Large intestine (tissue), 3 donors: ENCODE results near the gene MED10. TPM values are rescaled to one million over a fixed set of nuclear protein-coding genes. Genes with fewer than 3 reads are reported as not detected.
A peak's percentile ranks its signal among the peaks of the same experiment; 100 is the strongest.
"Not testable (repeated sequence)": the region's sequence is repeated elsewhere in the genome, so short reads cannot be mapped to it uniquely, and the experiment has no call there.

ENCODE experiments used
- DNase-seq, 2 donors: peaks; one replicate each; pipeline versions ENCODE4 v3.0.0 to v3.0.0-alpha.2; 2013
- H3K27ac ChIP-seq: one replicate; pipeline ENCODE4 v1.5.1; 2013; ENCODE audit warnings: low read length
- H3K27me3 ChIP-seq: 2 replicates; pipeline ENCODE4 v1.6.1; 2013; ENCODE audit warnings: low read length; ENCODE audit not compliant: control insufficient read depth, insufficient read depth
- H3K36me3 ChIP-seq: 2 replicates; pipeline ENCODE4 v1.6.1; 2013; ENCODE audit warnings: low read length; ENCODE audit not compliant: control insufficient read depth, insufficient read depth
- H3K4me1 ChIP-seq: one replicate; pipeline ENCODE4 v1.6.1; 2013; ENCODE audit warnings: low read length; ENCODE audit not compliant: control insufficient read depth, insufficient read depth
- H3K4me3 ChIP-seq: one replicate; pipeline ENCODE4 v1.5.1; 2013; ENCODE audit warnings: low read length
- H3K9me3 ChIP-seq: one replicate; pipeline ENCODE4 v1.6.1; 2013; ENCODE audit warnings: mild to moderate bottlenecking, low read depth, low read length, moderate library complexity; ENCODE audit not compliant: control insufficient read depth
- WGBS: methylation state at CpG from one replicate; pipeline ENCODE4 v1.1.5; 2013; ENCODE audit warnings: low lambda C conversion rate; ENCODE audit not compliant: insufficient coverage; 5-methylcytosine and 5-hydroxymethylcytosine counted together
- polyA plus RNA-seq: library from polyadenylated mRNA; unstranded; fragments of 120-200 nt; gene quantifications from one replicate; pipeline ENCODE4 v1.2.1, GENCODE V29; 2013

MED10 gene
- polyA plus RNA-seq, 1 donor, result 42.4 TPM

DNA sequence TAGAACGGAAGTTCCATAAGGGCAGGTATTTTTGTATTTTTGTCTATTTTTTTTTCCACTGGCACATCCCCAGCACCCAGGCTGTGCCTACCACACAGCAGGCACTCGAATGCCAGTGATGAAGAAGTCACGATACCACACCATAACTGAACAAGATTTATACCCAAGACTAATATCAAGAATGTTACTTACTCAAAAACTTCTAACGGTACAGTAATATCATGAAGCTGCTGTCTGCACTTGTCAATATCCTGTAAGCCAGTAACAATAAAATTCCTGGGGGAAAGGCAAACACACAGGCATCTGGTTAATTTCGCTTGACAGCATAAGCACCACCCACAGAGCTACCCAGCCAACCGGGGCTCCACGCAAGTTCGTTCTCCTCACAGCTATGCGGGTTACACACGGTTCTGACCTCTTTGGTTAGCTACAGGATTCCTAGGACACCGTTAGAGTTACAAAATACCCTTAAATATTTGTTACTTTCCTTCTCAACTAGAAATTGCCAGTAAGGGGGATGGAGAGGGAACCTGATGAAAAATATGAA lies 1.3 kb downstream of the MED10 start:
- Histone ChIP-seq H3K27ac (no peak overlapping the region), H3K36me3 (peaks cover 39% of the 10 kb centered on the region), H3K4me3 (peak overlapping the region; percentile 96), H3K9me3 (no peaks in the 10 kb centered on the region), H3K4me1 (peaks cover 9% of the 10 kb centered on the region), H3K27me3 (no peaks in the 10 kb centered on the region)
- no peak for DNase-seq
- 82% methylated on average over 3 of the region's 11 CpGs for WGBS

DNA sequence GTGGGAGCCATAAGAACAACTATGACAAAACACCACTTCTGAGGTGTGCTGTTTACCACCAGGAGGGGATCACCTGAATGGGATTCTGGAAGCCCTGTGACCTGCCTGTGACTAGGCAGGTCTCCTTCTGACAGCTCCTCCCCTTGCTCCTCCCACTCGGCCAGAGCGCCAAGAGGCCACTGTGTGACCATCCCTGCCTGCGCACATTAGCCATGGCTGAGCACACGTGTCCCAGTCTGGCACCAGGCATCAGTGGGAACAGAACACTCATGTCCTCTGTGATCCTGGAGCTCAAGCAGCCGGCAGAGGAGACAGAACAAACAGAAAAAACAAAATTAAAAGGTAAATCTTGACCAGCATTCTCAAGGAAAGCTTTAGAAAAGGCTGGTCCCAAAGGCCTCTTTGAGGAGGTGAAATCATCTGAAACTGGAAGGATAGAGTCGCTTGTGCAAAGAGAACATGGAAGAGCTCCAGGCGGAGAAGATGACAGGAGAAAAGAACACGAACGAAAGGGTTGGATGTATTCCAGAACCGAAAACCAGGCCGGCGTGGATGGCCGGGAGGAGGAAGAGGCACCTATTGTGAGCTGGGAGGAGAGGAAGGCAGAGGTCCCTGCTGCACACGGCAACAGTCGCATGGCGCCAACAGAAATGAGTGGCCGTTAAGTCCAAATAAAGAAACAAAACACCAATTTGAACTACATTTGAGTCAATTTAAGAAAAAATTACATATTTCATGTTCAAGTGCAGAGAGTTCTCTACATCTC lies 5.1 kb downstream of the MED10 start:
- peaks cover 70% of the 10 kb centered on the region for H3K36me3 ChIP-seq
- H3K27ac ChIP-seq, result no peak overlapping the region
- WGBS, result 92% methylated on average over 5 of the region's 17 CpGs
- H3K4me3 ChIP-seq, result no peak overlapping the region
- peaks cover 9% of the 10 kb centered on the region for H3K4me1 ChIP-seq
- H3K27me3 ChIP-seq, result no peaks in the 10 kb centered on the region
- DNase-seq, result no peak
- H3K9me3 ChIP-seq, result no peaks in the 10 kb centered on the region

DNA sequence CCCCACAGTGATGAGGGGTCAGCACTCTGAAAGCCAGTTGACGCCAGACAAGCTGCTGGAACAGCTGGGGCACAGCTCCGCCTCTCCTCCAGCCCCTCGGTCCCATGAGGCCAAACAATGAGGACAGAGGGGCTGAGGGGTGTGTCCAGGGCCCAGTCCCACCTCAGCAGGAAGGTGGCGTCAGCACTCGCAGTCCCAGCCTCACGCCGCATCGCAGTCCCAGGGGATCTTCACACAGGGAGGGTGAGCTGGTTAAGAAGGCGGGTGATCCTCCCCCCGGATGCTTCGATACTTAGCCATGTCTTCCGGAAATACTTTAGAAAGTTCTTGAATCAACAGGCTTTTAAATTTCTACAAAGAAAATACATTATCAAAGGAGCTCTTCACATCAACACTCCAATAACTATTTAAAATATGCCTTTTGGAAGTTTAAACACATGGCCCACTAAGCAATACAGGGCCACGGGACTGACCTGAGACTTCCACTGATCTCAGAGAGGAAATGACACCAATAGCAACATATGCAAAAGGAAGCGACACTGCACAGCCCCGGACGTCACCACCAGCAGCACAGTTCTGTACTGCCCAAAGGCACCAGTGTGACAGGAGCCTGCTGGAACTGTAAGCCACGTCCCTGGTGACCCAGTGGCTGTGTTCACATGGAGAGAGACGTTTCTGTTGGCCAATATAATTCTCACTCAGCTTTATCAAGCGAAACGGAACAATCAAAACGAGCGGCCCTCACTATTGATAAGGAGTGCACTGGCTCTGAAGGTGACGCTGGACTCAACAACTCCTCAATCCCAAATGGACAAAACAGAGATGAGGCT lies 5.9 kb downstream of the MED10 start:
- Histone ChIP-seq H3K9me3 (no peaks in the 10 kb centered on the region), H3K4me3 (no peak overlapping the region), H3K27ac (no peak overlapping the region), H3K36me3 (peaks cover 71% of the 10 kb centered on the region), H3K4me1 (peaks cover 8% of the 10 kb centered on the region), H3K27me3 (no peaks in the 10 kb centered on the region)
- no peak for DNase-seq
- 90% methylated on average over 2 of the region's 23 CpGs for WGBS

DNA sequence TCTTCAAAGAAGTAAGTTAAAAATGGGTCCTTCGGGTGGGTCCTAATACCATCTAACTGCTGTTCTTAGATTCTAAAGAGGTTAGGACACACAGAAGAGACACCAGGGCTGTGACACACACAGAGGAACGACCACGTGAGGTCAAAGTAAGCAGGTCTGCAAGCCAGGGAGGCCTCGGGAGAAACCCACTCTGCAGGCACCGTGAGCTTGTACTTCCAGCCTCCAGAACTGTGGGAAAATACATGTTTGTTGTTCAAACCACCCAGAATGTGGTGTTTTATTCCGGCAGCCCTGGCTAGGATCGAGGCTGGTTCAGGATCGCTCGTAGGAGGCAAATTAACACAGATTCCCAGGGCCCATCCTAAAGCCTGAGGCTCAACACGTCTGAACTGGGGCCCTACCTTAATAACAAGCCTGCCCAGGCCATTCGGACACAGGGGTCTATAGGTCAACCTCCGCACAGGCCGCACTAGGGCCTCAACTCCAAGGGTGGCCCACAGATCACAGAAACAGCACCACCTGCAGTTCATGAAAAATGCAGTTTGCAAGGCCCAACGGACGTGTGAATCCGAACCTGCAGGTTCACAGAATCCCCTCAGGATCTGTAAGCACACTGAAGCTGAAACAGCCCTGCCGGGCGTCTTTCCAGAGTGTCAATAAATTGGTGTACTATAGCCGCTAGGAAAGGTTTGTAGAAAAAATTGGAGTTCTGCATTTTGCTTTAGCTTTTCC lies 7.1 kb downstream of the MED10 start:
- Histone ChIP-seq H3K4me3 (no peak overlapping the region), H3K4me1 (no peaks in the 10 kb centered on the region), H3K36me3 (peaks cover 72% of the 10 kb centered on the region), H3K27me3 (no peaks in the 10 kb centered on the region), H3K27ac (no peak overlapping the region), H3K9me3 (no peaks in the 10 kb centered on the region)
- WGBS, result no CpG with 5 or more reads among the region's 19 CpGs
- no peak for DNase-seq

DNA sequence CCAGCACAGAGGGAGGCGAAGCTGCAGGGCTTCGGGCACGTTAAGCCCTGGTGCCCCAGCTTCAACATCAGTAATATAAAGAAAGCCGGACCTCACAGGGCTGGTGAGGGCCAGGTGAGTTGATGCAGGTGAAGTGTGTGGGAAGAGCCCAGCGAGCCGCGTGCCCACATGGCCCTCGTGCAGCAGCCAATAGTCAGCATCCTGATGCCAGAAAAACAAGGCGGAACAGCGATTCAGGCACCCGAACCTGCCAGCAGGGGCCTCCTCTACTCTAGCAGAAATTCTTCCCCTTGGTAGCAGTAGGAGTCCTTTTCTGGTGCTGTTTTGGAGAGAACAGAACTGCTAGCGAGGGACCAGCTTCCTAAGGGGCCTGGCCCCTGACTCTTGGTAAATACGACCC lies 7.8 kb downstream of the MED10 start:
- no peaks in the 10 kb centered on the region for H3K27me3 ChIP-seq
- no peak overlapping the region for H3K4me3 ChIP-seq
- peaks cover 65% of the 10 kb centered on the region for H3K36me3 ChIP-seq
- no CpG with 5 or more reads among the region's 13 CpGs for WGBS
- DNase-seq, result no peak
- no peaks in the 10 kb centered on the region for H3K4me1 ChIP-seq
- no peak overlapping the region for H3K27ac ChIP-seq
- H3K9me3 ChIP-seq, result no peaks in the 10 kb centered on the region

DNA sequence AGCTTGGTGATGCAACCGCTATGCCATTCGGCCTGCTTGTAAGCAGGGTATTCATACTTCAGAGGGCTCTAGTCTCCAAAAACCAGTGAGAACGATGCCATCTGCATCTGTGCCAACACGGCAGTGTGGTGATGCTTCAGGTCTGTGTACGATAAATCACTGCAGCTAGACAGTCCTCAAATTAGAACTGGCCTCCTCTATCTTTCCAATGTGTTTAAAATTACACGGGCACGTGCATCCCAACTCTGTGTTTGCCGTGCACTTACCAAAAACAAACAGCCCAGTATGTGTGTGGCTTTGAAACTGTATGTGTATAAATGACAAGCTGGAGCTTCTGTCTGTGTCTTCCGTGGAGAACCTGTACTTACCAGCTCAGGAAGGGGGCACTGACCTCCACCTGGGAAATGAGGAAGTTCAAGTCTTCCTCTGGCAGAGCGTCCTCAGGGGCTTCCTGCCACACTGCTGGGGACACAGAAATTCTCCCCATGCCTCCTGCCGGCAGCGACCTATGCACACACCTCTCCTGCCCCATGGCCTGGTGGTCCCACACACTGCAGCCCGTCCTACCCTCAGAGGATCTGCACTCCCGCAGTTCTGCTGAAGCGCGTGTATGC lies 12.3 kb downstream of the MED10 start:
- WGBS, result 80% methylated on average over 2 of the region's 16 CpGs
- H3K36me3 ChIP-seq, result peaks cover 33% of the 10 kb centered on the region
- no peaks in the 10 kb centered on the region for H3K4me1 ChIP-seq
- no peak overlapping the region for H3K4me3 ChIP-seq
- H3K27me3 ChIP-seq, result no peaks in the 10 kb centered on the region
- no peak for DNase-seq
- H3K9me3 ChIP-seq, result no peaks in the 10 kb centered on the region
- H3K27ac ChIP-seq, result no peak overlapping the region

DNA sequence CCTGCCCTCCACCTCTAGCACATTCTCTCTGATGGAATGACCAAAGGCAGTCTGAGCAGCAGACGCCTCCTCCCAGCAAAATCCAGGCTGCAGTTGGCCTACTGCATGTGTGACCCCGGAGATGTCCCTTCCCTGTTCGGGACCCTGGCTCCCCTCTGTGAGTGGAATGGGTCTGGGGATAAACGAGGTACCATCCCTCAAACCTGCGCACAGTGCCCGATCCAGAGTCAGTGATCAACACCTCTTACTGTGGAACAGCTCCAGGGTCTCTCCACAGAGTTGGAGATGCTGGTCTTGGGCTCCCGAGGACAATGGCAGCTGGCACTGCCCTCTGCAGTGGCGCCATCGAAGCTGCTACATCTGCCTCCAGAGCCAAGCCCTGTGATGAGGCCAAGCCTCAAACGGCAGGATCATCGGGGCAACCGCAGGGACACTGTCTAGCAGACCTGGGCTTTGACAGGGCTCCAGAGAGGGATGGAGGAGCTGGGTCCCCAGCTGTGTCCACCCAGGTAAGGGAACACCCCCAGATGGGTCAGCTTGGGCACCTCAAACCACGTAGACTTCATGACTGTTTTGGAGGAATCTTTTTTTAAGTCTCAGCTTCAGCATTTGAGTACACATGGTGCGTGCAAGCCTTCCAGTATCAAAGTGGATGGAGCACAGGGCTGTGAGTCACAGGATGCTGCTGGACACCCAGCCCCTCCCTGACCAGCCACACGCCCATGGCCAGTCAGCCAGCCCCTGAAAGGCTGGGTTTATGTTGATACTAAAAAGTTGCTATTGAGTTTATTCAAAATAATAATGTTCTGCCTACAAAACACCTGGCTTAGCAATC lies 13.0 kb downstream of the MED10 start:
- Histone ChIP-seq H3K4me3 (no peak overlapping the region), H3K9me3 (no peaks in the 10 kb centered on the region), H3K36me3 (peaks cover 26% of the 10 kb centered on the region), H3K27ac (no peak overlapping the region), H3K4me1 (no peaks in the 10 kb centered on the region), H3K27me3 (no peaks in the 10 kb centered on the region)
- WGBS, result no CpG with 5 or more reads among the region's 15 CpGs
- no peak for DNase-seq

DNA sequence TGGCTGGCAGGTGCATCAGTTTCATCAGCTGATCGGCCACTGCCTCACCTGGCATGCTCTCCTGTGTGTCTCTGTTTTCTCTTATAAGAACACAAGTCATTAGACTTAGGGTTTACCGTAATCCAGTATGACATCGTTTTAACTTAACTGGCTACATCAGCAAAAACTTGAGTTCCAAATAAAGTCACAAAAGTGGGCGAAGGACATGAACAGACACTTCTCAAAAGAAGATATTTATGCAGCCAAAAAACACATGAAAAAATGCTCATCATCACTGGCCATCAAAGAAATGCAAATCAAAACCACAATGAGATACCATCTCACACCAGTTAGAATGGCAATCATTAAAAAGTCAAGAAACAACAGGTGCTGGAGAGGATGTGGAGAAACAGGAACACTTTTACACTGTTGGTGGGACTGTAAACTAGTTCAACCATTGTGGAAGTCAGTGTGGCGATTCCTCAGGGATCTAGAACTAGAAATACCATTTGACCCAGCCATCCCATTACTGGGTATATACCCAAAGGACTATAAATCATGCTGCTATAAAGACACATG lies 14.8 kb downstream of the MED10 start:
- not testable (repeated sequence) for H3K9me3 ChIP-seq, H3K27ac ChIP-seq, H3K27me3 ChIP-seq, DNase-seq, H3K4me1 ChIP-seq, H3K4me3 ChIP-seq
- H3K36me3 ChIP-seq, result peaks cover 11% of the 10 kb centered on the region
- WGBS, result no CpG with 5 or more reads among the region's 5 CpGs

DNA sequence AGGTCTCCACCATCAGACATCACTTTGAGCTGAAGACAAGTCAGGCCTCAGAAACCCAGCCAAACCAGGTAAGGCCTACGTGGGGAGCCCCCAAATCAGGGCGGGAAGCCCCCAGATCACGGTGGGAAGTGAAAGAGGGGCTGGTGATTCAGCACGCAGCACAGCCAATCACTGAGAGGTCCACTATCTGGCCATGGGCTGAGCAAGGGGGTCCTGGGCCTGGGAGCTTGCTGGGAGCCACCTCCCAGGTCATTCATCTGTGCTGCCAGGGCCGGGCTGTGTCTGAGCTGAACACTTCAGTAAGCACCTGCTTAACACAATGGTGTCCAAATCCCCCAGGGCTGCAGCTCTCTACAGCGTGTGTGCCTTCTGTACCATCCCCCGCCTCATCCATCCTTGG lies 15.5 kb downstream of the MED10 start:
- peaks cover 12% of the 10 kb centered on the region for H3K36me3 ChIP-seq
- no peak for DNase-seq
- no CpG with 5 or more reads among the region's 7 CpGs for WGBS
- no peak overlapping the region for H3K27ac ChIP-seq
- H3K4me1 ChIP-seq, result no peaks in the 10 kb centered on the region
- H3K9me3 ChIP-seq, result no peaks in the 10 kb centered on the region
- H3K27me3 ChIP-seq, result no peaks in the 10 kb centered on the region
- H3K4me3 ChIP-seq, result no peak overlapping the region
